Inflammatory macrophage treated with lipopolysaccharide for 1 hour (primary cell): Measurements from ENCODE around the gene SYT7.

Experiments used
- DNase-seq, 2 donors: peaks; one replicate each; pipeline ENCODE4 v3.0.0-alpha.2; 2020 to 2022

The SYT7 gene, protein sequence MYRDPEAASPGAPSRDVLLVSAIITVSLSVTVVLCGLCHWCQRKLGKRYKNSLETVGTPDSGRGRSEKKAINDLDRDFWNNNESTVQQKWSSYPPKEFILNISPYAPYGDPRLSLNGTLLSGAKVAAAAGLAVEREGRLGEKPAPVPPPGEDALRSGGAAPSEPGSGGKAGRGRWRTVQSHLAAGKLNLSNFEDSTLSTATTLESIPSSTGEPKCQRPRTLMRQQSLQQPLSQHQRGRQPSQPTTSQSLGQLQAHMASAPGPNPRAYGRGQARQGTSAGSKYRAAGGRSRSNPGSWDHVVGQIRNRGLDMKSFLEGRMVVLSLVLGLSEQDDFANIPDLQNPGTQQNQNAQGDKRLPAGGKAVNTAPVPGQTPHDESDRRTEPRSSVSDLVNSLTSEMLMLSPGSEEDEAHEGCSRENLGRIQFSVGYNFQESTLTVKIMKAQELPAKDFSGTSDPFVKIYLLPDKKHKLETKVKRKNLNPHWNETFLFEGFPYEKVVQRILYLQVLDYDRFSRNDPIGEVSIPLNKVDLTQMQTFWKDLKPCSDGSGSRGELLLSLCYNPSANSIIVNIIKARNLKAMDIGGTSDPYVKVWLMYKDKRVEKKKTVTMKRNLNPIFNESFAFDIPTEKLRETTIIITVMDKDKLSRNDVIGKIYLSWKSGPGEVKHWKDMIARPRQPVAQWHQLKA

GRCh38 chr11:61581030-61581928 lies at the start of gene SYT7:
Gene SYT7, minus strand, starts transcription at chr11:61581076. Its CDS starts 256 bp downstream, at chr11:61580820.
- peak; percentile 91 to 99 for DNase-seq

GRCh38 chr11:61630089-61630488 lies 49.2 kb upstream of the SYT7 start:
- no peak for DNase-seq

DNA sequence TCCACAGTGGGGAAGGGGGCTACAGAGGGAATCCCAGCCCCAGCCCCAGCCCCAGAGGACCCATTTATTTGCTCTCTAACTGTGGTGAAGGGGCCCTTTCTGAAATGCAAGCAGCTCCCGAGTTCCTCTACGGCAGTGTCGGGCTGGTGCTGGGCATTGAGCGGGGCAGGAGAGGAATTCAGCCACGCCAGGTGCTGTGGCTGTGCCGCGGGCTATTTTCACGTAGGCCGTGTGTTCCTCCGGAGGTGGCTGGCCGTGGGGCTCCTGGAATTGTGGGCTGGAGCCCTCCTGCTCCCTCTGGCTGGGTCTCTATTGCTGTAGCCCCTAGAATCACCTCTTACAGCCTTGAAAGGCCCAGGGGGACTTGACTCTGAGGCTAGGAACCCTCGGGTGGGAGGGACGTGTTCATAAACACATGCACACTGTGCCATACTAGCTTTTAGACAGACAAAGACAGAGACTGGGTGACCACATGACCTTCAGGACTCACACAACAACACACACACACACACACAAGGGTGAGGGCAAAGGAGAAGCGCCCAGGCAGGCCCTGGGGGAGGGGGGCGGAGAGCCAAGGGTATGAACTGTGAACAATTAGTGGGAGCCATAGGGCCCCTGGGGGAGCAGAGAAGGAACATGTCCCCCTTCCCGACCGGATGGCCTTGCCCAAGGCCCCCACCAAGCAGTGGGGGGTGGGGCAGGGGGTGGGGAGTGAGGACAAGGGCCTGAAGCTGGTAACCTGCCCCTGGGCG lies 48.4 kb upstream of the SYT7 start:
- DNase-seq: no peak

DNA sequence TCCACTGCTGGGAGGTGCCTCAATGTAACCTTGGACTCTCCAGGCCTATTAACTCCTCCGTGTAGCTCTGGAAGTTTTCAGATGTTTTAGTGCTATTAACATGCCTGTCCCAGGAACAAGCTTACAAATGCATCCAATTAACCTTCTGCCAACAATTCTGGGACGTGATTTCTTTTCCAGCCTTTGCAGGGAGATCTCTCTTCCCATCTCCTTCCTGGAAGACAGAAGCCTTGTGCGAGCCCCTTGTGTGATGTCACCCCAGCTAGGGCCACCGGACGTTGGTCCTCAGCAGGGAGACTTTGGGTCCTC lies 47.7 kb upstream of the SYT7 start:
- DNase-seq: no peak

DNA sequence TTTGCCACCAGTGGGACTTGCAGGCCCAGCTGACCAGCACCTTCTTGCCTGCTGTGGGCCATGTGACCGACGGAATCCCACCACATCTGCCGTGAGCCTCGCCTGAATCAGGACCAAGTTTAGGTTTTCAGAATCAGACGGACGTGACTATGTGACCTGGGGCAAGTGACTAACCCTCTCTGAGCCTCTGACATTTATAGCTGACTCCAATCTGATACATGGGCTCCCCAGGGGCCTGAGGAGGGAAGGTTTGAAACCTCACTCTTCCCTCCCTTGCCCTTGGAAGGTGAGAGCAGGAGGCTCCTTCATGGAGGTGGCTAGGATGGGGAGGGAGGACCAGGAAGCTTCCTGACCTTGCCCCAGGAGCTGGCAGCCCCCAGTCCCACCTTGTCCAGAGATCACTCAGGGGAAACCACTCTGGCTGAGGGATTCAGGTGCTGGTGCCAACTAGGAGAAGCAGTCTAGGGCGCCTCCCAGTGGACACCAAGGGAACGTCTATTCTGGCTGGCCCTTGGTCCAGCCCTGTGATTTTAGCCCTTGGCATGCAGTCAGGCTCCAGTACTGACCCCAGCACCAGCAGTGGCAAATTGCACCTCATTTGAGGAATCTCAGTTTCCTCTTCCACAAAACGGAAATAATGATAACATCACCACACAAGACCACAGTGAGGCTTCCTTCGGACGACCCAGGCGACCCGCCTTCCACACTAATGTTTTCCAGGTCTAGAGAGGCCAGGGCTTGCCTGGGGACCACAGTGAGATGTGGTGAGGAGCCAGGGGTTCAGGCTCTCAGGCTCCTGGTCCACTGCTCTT lies 47.2 kb upstream of the SYT7 start:
- peak; percentile 25 to 72 for DNase-seq

DNA sequence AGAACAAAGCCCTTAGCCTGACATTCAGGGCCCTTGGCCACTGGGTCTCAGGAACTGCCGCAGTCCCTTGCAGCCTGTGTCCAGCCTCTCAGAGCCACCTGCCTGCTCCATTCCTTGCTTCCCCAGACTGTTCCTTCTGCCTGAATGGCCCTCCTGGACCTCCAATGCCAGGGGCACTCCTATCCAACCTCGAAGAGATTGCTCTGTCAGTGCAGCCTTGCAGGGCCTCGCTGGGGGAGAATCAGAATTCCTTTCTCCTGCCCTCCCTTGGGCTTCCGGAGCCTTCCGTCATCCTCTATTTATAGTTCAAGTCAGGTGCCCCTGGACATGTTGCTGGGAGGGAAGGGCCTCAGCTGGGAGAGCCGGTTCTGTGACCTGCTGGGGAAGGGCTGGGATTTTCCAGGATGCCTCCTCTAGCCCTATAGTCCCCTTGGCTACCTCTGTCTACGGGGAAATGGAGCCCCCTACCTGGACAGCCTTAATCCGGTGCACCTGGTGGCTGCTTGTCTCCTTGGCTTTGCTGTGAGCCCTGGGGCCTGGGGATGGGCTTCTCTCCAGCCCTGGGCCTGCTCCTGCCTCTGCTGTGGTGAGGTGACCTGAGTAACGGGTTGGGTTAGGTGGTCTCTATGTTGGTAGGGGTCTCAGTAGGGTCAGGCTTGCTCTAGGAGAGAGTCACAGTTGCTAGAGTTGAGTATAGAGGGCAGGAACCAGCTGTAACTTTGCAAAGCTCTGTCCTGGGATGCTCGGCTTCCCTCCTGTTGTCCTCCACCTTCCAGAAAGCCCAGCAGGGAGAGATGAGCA lies 45.9 kb upstream of the SYT7 start:
- DNase-seq: no peak

GRCh38 chr11:61625525-61625924 lies 44.6 kb upstream of the SYT7 start:
- no peak for DNase-seq

DNA sequence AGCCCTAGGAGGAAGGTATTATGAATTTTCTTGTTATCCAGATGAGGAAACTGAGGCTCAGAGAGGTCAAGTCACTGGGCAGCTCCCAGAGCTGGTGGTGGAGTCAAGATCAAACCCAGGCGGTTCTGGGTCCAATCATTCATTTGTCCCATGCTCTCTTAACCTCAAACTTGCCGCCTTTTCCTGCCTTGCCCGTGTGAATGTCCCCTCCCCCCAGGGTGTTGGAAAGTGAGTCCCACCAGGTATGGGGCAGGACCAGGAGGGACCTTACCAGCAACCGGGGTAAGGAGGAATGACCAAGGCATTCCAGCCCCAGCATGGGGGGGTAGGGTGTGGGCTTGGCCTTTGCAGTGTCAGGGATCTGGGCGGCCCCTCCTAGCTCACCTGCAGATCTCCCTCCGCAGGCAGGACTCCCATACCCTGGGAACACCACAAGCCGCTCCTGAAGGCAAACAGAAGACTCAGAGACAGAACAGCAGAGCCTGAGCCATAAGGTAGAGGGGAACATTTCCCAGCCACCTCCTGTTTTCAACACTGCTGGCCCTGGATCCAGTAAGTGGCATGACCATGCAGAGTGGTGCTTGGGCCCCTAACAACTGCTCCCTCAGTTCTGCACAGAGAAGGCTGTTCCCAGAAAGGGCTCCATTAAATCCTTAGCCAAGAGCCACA lies 41.2 kb upstream of the SYT7 start:
- no peak for DNase-seq

DNA sequence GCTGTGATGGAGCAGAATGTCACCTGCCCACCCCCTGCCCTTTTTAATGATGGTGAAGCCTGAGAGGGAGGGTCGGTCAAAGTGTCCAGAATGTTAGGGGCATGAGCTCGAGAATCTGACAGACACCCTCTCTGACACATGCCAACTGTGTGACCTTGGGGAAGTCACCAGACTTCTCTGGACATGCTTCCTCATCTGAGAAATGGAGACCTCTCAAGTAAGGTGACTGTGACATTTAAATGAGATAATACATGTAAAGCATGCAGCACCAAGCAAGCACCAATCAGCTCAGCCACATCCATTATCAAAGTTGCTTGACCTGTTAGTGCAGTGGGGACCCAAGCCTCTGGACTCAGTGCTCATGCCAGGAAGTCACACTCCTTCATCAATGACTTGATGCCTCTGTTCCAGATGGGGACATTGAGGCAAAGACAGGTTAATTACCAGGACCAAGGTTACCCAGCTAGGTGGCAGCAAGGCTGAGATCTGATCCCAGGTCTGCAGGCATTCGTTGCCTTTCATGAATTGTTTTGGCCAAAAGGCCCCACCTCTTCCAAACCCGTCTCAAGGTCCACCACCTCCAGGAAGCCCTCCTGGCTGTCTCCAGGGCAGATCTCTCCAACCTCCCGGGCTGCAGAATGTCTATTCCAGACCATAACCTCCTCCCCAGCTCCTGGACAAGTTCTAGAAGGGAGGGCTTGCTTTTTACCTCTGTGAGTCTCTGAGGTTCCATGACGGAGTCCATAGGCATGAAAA lies 38.8 kb upstream of the SYT7 start:
- peak in 1 of 2 donors; percentile 41 for DNase-seq

GRCh38 chr11:61618978-61619377 lies 38.1 kb upstream of the SYT7 start:
- DNase-seq: peak; percentile 30 to 70

- DNase-seq: no peak
These were observed 36.6 kb upstream of the SYT7 start for GRCh38 chr11:61617515-61617914.

GRCh38 chr11:61616434-61616833 lies 35.6 kb upstream of the SYT7 start:
- peak; percentile 57 to 73 for DNase-seq

- DNase-seq: peak; percentile 58 to 81
These were observed 33.9 kb upstream of the SYT7 start for GRCh38 chr11:61614782-61615181.

DNA sequence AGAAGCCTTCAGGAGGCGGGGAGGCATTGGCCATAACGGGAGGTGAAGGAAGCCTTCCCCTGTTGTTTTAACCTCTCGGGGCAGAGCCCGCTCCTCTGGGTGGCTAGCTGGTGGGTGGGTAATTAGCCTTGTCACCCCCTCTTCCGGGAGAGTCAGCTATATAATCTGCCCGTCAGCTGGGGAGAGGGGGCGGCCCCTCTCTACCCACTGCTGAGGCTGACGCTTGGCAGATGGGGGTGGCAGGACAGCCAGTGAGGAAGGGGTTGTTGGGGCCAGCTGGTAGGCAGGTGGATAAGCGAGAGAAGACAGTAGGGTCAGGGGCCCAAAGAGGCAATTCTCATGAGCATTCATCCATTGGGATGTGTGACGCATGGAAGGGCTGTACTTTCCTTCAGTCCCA lies 33.0 kb upstream of the SYT7 start:
- DNase-seq: no peak

DNA sequence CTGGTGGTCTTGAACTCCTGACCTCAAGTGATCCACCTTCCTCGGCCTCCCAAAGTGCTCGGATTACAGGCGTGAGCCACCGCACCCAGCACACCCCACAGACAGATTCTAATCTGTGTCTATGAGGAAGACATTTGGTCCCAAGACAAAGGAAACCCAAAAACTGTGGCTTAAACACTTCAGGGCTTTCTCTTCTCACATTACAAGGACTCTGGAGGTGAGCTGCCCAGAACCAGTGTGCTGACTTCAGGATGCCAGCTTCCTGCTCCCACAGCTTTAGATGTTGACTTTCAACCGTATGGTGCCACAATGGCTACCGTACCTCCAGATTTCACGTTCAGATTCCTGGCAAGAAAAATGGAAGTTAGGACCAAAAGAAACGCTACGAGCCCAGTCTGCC lies 32.2 kb upstream of the SYT7 start:
- no peak for DNase-seq

DNA sequence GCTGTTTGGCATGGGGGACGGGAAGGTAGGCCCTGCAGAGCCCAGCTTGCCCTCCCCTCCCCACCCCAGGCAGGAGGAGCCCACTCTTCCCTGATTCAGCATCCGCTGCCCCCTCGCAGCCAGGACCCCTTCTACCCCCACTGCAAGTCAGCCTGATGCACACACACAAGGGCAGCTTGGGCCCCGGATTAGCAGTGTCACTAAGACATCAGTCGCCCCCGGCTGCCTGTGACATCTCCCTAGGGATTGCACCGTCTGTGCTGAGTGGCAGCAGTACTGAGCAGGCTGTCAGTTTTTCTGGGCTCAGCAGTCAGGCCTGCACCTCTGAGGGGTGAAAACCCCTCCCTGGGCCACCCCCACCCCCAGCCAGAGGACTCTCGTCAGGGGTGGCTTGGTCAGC lies 30.4 kb upstream of the SYT7 start:
- no peak for DNase-seq

DNA sequence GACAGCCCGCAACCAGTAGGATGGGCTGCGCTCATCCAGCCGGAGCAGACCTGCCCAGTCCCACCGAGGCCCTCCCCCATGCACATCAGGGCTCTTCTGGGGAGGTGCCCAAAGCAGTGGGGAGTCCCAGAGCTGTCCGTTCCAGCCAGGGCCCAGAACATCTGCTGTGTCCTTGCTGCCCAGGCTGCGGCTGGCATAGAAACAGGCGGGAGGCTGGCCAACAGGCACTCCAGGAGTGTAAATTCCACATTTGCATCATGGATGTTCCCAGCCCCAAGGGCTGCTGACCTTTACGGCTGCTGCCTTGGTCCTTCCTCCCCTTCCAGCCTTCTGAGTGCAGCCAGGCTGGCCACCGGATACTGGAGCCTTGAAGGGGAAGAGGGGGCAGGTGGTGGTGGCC lies 30.0 kb upstream of the SYT7 start:
- DNase-seq: no peak

DNA sequence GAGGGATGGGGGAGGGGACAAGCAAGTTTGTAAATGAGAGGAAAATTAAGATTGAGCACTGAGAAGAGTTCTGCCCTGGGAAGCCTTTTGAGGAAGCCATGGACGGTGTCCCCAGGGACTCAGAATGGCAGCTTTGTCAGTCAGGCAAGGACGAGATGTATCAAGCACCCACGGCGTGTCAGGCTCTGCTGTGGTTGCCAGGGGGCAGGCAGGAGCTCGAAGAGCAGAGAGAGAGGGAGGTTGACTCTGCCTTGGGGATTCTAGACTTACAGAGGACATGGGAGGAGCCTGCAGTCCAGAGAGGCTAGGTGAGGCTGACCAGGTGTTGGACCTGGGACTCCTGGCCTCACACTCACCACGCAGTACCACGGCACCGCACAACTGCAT lies 29.1 kb upstream of the SYT7 start:
- no peak for DNase-seq
